GM19452 (cell line): ENCODE measurements around the gene ACACB.

Source experiments
- ATAC-seq: cut with Tn5 transposase; IDR thresholded peaks from one replicate; pipeline ENCODE4 v1.9.1; 2021; ENCODE audit not compliant: unreplicated experiment

The ACACB gene

GRCh38 chr12:109115758-109116610 lies at the start of gene ACACB:
Gene ACACB (plus strand): TSS chr12:109116587. CDS start chr12:109139406, 22,819 bp downstream.
- ATAC-seq = no peak

- ATAC-seq = no peak
Measured at GRCh38 chr12:109069307-109070271, 46.8 kb upstream of the ACACB start.

DNA sequence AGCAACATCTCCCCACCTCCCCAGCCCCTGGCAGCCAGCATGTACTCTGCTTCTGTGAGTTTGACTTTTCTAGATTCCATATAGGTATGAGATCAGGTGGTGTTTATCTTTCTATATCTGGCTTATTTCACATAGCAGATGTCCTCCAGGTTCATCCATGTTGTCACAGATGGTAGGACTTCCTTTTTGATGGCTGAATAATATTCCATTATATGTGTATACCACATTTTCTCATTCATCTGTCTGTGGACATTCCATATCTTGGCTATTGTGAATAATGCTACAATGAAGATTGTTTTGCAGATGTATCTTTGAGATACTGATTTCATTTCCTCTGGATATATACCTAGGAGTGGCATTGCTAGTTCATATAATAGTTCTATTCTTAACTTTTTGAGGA lies 41.5 kb upstream of the ACACB start:
- no peak for ATAC-seq

- ATAC-seq = no peak
Measured at GRCh38 chr12:109082751-109083150, 33.6 kb upstream of the ACACB start.

- no peak for ATAC-seq
Measured at GRCh38 chr12:109084425-109084824, 32.0 kb upstream of the ACACB start.

GRCh38 chr12:109085590-109085989 lies 30.8 kb upstream of the ACACB start:
- no peak for ATAC-seq

- no peak for ATAC-seq
Measured at GRCh38 chr12:109087250-109087649, 29.1 kb upstream of the ACACB start.

DNA sequence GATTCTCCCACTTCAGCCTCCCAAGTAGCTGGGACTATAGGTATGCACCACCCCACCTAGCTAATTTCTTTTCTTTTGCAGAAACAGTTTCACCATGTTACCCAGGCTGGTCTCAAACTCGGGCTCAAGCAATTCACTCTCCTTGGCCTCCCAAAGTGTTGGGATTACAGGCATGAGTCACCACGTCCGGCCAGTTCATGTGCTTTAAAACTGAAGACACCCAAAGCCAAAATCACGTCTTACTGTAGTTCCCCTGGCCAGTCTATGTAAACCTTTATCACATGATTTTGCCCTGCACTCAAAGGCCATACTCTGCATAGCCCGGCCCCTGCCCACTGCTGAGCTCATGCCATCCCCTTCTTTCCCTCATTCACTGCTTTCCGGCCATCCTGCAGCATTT lies 27.6 kb upstream of the ACACB start:
- no peak for ATAC-seq

DNA sequence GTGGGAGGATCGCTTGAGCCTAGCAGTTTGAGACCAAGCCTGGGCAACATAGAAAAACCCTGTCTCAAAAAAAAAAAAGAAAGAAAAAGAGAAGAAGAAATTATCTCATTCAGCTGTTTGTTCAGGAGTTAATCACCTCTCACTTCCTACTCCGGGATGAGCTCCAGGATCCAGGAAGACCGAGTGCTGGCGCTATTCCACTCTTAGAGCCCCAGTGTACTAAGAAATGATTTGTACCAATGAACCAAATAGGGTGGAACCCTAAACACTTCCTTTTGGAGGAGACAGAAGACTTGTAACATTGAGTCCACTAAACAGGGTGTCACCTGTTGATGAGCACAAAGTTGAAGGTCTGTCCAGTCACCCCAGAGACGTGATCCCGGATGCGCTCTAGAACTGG lies 26.7 kb upstream of the ACACB start:
- ATAC-seq = no peak

- ATAC-seq = no peak
Measured at GRCh38 chr12:109092497-109093021, 23.8 kb upstream of the ACACB start.

GRCh38 chr12:109093022-109093918 lies 23.1 kb upstream of the ACACB start, which contains the start of gene ALKBH2:
Gene ALKBH2 (minus strand): TSS chr12:109093472. CDS start chr12:109092786, 686 bp downstream.
- peak; percentile 70 for ATAC-seq

GRCh38 chr12:109097140-109097434 lies 19.3 kb upstream of the ACACB start:
- ATAC-seq = no peak

GRCh38 chr12:109097435-109098182 lies 18.8 kb upstream of the ACACB start, which contains the start of gene UNG:
Gene UNG (plus strand): TSS chr12:109097597. CDS start chr12:109097680, 83 bp downstream.
- ATAC-seq = peak; percentile 80

GRCh38 chr12:109098183-109098604 lies 18.2 kb upstream of the ACACB start:
- ATAC-seq = peak; percentile 28

DNA sequence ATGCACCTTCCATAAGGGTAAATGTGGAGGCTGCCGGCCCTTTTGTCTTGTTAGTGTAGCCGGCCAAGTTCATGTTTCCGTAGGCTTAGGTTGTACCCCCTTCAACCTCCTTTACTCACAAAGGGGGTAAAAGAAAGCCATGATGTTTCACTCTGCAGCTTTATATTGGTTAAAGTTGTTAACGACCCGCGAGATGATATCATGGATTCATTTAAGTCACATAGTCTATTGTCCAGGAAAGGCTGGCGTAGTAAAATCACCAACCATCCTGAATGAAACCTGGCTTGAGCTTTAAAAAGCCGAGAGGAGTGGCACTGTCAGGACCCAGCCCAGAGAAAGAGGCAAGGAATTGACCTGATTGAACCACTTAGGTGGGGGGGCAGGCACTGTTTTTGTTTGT lies 17.7 kb upstream of the ACACB start:
- no peak for ATAC-seq

- no peak for ATAC-seq
Measured at GRCh38 chr12:109099431-109100020, 16.9 kb upstream of the ACACB start.

GRCh38 chr12:109100741-109101140 lies 15.6 kb upstream of the ACACB start:
- no peak for ATAC-seq

DNA sequence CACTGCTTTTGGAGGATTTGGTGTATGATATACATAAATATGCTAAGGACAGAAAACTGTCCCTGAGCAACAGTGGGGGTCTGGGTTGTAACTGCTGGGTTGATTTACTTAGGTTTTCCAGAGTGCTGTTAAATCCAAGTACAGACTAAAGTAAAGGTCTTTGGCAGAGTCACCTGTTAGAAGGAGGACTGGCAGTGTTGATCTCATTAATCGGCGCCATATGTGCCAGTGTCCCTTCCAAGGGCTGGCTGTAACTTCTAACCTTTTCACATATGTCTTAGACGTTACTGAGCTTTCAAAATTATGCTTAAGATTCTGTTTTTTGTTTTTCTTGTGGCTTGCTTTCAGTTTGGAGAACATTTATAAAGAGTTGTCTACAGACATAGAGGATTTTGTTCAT lies 13.9 kb upstream of the ACACB start:
- ATAC-seq = no peak

GRCh38 chr12:109105176-109105575 lies 11.2 kb upstream of the ACACB start:
- ATAC-seq = no peak
